Measurements from ENCODE around the gene SGCA. TPM values are rescaled to one million over a fixed set of nuclear protein-coding genes. Genes with fewer than 3 reads are reported as not detected.

Gene SGCA
- polyA plus RNA-seq, 1 donor (not counting 4 experiments of a cell fraction or from before 2014, with no cell fraction given) = not detected

DNA sequence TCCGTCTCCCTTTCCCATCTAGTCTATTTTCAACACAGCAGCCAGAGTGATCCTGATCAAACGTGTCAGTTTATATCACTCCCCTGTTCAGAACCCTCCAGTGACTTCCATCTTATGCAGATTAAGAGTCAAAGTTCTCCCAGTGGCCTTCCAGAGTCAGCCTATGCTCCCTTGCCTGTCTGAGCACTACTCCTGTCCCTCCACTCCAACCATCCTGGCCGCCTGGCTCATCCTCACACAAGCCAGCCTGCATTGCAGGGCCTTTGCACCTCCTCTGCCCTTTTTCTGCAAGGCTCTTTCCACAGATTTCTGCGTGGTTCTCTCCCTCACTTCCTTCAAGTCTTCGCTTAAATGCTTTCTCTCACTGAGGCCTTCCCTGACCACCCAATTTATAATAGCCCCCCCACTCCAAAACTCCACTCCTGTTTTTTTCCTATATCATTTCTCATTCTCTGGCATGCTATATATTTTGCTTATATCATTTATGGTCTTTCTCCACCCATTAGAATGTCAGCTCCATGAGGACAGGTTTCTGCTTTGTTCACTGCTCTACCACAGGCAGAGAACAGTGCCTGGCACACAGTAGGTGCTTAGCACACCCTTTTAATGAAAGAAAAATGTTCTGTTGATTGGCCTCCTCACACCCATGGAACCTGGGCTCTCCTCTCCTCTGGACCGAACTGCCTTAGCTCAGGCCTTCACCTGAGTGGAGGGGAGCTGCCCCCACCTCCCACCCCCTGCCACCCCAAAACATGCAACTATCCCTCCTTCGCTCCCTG is 45.1 kb upstream of the SGCA start:
- no peak overlapping the region for H3K4me3 ChIP-seq (ENCODE audit: control insufficient read depth in 2 of 3, extremely low read depth in 1 of 3, insufficient read depth in 2 of 3, low read depth in 1 of 3, low read length in 3 of 3)
- no peaks in the 10 kb centered on the region for H4K20me1 ChIP-seq (ENCODE audit: control insufficient read depth, extremely low read depth, insufficient read depth, low read length)
- peaks cover 28% of the 10 kb centered on the region for H3K27me3 ChIP-seq (ENCODE audit: control insufficient read depth, extremely low read depth, insufficient read depth, low read length)
- no peak for FAIRE-seq
- H3K79me2 ChIP-seq (ENCODE audit: control insufficient read depth, insufficient read depth, low read length) = no peaks in the 10 kb centered on the region
- TF ChIP-seq, protein P1, sequence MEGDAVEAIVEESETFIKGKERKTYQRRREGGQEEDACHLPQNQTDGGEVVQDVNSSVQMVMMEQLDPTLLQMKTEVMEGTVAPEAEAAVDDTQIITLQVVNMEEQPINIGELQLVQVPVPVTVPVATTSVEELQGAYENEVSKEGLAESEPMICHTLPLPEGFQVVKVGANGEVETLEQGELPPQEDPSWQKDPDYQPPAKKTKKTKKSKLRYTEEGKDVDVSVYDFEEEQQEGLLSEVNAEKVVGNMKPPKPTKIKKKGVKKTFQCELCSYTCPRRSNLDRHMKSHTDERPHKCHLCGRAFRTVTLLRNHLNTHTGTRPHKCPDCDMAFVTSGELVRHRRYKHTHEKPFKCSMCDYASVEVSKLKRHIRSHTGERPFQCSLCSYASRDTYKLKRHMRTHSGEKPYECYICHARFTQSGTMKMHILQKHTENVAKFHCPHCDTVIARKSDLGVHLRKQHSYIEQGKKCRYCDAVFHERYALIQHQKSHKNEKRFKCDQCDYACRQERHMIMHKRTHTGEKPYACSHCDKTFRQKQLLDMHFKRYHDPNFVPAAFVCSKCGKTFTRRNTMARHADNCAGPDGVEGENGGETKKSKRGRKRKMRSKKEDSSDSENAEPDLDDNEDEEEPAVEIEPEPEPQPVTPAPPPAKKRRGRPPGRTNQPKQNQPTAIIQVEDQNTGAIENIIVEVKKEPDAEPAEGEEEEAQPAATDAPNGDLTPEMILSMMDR (optimal IDR thresholded peaks at IDR 0.05 in 1 of 3, IDR thresholded peaks at IDR 0.05 in 1 of 3, conservative IDR thresholded peaks at IDR 0.05 in 1 of 3; ENCODE audit: extremely low read depth in 1 of 3, insufficient read depth in 2 of 3, low read length in 3 of 3) = no peak
- TF ChIP-seq EZH2 (IDR thresholded peaks at IDR 0.05; ENCODE audit: low read length) = no peak
- H3K27ac ChIP-seq (ENCODE audit: control insufficient read depth, insufficient read depth, low read length) = no peak overlapping the region
- peaks cover 5% of the 10 kb centered on the region for H3K4me1 ChIP-seq (ENCODE audit: control insufficient read depth, extremely low read depth, insufficient read depth, low read length)
- H3K9ac ChIP-seq (ENCODE audit: control insufficient read depth, extremely low read depth, insufficient read depth, low read length) = no peak overlapping the region
- DNase-seq (ENCODE audit: low read depth, low spot score) = no peak
- H2AFZ ChIP-seq (ENCODE audit: control insufficient read depth, low read length) = no peak overlapping the region
- dilution Hi-C loops (cut with MboI; ENCODE audit: extremely low pct_ligation_motif_present, low sequenced_read_pairs) = no loop called here
- no peaks in the 10 kb centered on the region for H3K9me3 ChIP-seq (ENCODE audit: control insufficient read depth, low read depth, low read length)
- H3K4me2 ChIP-seq (ENCODE audit: control insufficient read depth, extremely low read depth, insufficient read depth, low read depth, low read length) = no peak overlapping the region
- H3K9me1 ChIP-seq (ENCODE audit: control insufficient read depth, extremely low read depth, insufficient read depth, low read length) = no peaks in the 10 kb centered on the region
- no peaks in the 10 kb centered on the region for H3K36me3 ChIP-seq (ENCODE audit: control insufficient read depth in 2 of 2, extremely low read depth in 1 of 2, insufficient read depth in 2 of 2, low read length in 2 of 2)

DNA sequence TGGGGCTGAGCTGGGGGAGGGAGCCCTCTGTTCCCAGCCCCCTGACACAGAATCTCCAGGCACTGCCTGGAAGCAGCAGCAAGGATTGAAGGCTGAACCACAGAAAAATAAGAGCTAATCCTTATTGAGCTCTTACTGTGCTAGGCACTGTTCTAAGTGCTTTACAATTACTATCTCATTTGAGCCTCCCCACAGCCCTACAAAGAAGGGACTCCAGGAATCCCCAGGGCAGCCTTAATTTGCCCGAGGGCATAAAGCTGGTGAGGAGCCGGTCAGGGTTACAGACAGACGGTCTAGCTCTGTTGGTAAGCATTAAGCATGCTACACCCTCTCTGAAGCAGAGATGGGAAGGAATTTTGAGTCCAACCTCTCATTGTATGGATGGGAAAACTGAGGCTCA is 42.9 kb upstream of the SGCA start:
- no peak overlapping the region for H3K9ac ChIP-seq (ENCODE audit: control insufficient read depth, extremely low read depth, insufficient read depth, low read length)
- FAIRE-seq (no peak), DNase-seq (ENCODE audit: low read depth, low spot score) (no peak)
- no peaks in the 10 kb centered on the region for H3K79me2 ChIP-seq (ENCODE audit: control insufficient read depth, insufficient read depth, low read length)
- H3K4me2 ChIP-seq (ENCODE audit: control insufficient read depth, extremely low read depth, insufficient read depth, low read depth, low read length) = no peak overlapping the region
- no peaks in the 10 kb centered on the region for H4K20me1 ChIP-seq (ENCODE audit: control insufficient read depth, extremely low read depth, insufficient read depth, low read length)
- no peak for TF ChIP-seq EZH2 (IDR thresholded peaks at IDR 0.05; ENCODE audit: low read length)
- TF ChIP-seq, protein P1 (optimal IDR thresholded peaks at IDR 0.05 in 1 of 3, IDR thresholded peaks at IDR 0.05 in 1 of 3, conservative IDR thresholded peaks at IDR 0.05 in 1 of 3; ENCODE audit: extremely low read depth in 1 of 3, insufficient read depth in 2 of 3, low read length in 3 of 3) = no peak
- no peaks in the 10 kb centered on the region for H3K9me1 ChIP-seq (ENCODE audit: control insufficient read depth, extremely low read depth, insufficient read depth, low read length)
- no peak overlapping the region for H2AFZ ChIP-seq (ENCODE audit: control insufficient read depth, low read length)
- H3K9me3 ChIP-seq (ENCODE audit: control insufficient read depth, low read depth, low read length) = no peaks in the 10 kb centered on the region
- H3K27ac ChIP-seq (ENCODE audit: control insufficient read depth, insufficient read depth, low read length) = no peak overlapping the region
- peaks cover 10% of the 10 kb centered on the region for H3K4me1 ChIP-seq (ENCODE audit: control insufficient read depth, extremely low read depth, insufficient read depth, low read length)
- H3K36me3 ChIP-seq (ENCODE audit: control insufficient read depth in 2 of 2, extremely low read depth in 1 of 2, insufficient read depth in 2 of 2, low read length in 2 of 2) = no peaks in the 10 kb centered on the region
- H3K27me3 ChIP-seq (ENCODE audit: control insufficient read depth, extremely low read depth, insufficient read depth, low read length) = peaks cover 23% of the 10 kb centered on the region
- H3K4me3 ChIP-seq (ENCODE audit: control insufficient read depth in 2 of 3, extremely low read depth in 1 of 3, insufficient read depth in 2 of 3, low read depth in 1 of 3, low read length in 3 of 3) = no peak overlapping the region
- dilution Hi-C loops (cut with MboI; ENCODE audit: extremely low pct_ligation_motif_present, low sequenced_read_pairs) = no loop called here

Measured in keratinocyte (primary cell).